Measurements from ENCODE around the gene ERCC1.

DNA sequence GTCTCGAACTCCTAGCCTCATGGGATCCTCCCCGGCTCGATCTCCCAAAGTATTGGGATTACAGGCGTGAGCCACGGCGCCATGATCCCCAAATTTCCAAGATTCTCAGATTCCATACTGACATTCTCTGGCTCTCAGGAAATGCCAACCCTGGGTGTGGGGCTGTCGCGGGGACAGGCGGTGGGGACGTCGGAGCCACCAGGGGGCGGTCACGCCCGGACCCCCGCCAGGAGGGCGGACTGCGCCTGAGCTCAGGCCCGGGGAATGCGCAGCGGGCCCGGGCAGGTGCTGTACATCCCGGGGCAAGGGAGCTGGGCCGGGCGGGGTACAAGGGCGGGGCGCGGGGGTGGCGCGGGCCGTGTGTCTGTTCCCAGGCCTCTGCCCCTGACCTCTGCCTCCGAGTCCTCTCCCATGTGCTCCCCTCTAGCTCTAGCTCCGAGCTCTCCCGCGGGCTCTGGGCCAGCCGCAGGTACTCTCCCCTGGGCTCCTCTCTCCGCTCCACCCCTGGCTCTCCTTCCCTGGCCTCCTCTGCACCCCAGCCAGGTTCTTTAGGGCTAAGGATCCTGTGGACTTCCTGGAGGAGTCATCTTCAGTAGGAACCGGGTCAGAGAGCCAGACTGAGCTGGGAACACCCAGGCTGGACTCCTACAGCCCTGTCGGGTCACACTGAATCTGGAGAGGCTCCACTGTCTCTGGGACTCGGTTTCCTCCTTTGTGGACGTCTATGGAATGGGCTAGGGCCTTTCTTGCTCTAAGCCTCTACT is 21.2 kb downstream of the ERCC1 start:
- TF ChIP-seq, protein P1, sequence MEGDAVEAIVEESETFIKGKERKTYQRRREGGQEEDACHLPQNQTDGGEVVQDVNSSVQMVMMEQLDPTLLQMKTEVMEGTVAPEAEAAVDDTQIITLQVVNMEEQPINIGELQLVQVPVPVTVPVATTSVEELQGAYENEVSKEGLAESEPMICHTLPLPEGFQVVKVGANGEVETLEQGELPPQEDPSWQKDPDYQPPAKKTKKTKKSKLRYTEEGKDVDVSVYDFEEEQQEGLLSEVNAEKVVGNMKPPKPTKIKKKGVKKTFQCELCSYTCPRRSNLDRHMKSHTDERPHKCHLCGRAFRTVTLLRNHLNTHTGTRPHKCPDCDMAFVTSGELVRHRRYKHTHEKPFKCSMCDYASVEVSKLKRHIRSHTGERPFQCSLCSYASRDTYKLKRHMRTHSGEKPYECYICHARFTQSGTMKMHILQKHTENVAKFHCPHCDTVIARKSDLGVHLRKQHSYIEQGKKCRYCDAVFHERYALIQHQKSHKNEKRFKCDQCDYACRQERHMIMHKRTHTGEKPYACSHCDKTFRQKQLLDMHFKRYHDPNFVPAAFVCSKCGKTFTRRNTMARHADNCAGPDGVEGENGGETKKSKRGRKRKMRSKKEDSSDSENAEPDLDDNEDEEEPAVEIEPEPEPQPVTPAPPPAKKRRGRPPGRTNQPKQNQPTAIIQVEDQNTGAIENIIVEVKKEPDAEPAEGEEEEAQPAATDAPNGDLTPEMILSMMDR (IDR thresholded peaks at IDR 0.05; ENCODE audit: low read depth, low read length, poor library complexity, severe bottlenecking): peak; percentile 93
- no peak for TF ChIP-seq EZH2phosphoT487 (IDR thresholded peaks at IDR 0.05; ENCODE audit: borderline replicate concordance, low read length)

Measured in DOHH2 (cell line).